ENCODE data around the gene TSPAN9. TPM values are rescaled to one million over a fixed set of nuclear protein-coding genes. Genes with fewer than 3 reads are reported as not detected.

Gene TSPAN9
- total and polyA plus RNA-seq, 2 of the 4 experiments (the other 2 are of a cell fraction) = 17.7 to 39.1 TPM

GRCh38 chr12:3252450-3252891 lies 175.3 kb downstream of the TSPAN9 start:
- H2AK5ac ChIP-seq (ENCODE audit: low read depth, low read length) = no peak overlapping the region
- POLR2A ChIA-PET (ENCODE audit: unreplicated experiment) = no interaction called here
- CTCF ChIA-PET = no interaction called here
- H3K79me1 ChIP-seq (ENCODE audit: low read depth in 1 of 2, low read length in 2 of 2) = no peaks in the 10 kb centered on the region
- H3K4me1 ChIP-seq (ENCODE audit: control insufficient read depth, insufficient read depth, low read length) = peaks cover 5% of the 10 kb centered on the region; the same call in 1 of the 2 replicates
- H3K9ac ChIP-seq (ENCODE audit: low read depth, low read length) = no peak overlapping the region
- BruUV-seq (replicated peaks) = no TSS peak
- intact Hi-C loops (cut with micrococcal nuclease) = no loop called here
- TF ChIP-seq CEBPB (IDR thresholded peaks at IDR 0.05; ENCODE audit: low read depth, low read length) (no peak), MAFK (IDR thresholded peaks at IDR 0.05; ENCODE audit: low read depth, low read length) (no peak), RCOR1 (IDR thresholded peaks at IDR 0.05; ENCODE audit: insufficient replicate concordance, low read length) (no peak), BHLHE40 (IDR thresholded peaks at IDR 0.05; ENCODE audit: low read depth, low read length) (no peak), USF2 (IDR thresholded peaks at IDR 0.05; ENCODE audit: low read depth, low read length) (no peak), RAD21 (IDR thresholded peaks at IDR 0.05; ENCODE audit: low read length) (no peak), MXI1 (IDR thresholded peaks at IDR 0.05; ENCODE audit: borderline replicate concordance, low read depth, low read length) (no peak), CHD1 (IDR thresholded peaks at IDR 0.05; ENCODE audit: low read depth, low read length) (no peak), POLR2A (IDR thresholded peaks at IDR 0.05; ENCODE audit: low read depth, low read length) (no peak)
- TF ChIP-seq, protein P1, sequence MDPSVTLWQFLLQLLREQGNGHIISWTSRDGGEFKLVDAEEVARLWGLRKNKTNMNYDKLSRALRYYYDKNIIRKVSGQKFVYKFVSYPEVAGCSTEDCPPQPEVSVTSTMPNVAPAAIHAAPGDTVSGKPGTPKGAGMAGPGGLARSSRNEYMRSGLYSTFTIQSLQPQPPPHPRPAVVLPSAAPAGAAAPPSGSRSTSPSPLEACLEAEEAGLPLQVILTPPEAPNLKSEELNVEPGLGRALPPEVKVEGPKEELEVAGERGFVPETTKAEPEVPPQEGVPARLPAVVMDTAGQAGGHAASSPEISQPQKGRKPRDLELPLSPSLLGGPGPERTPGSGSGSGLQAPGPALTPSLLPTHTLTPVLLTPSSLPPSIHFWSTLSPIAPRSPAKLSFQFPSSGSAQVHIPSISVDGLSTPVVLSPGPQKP (IDR thresholded peaks at IDR 0.05; ENCODE audit: borderline replicate concordance, low read depth, low read length) = no peak
- no peak overlapping the region for H2BK120ac ChIP-seq (ENCODE audit: low read depth, low read length)
- no peak overlapping the region for H2BK5ac ChIP-seq (ENCODE audit: low read depth, low read length, poor library complexity, severe bottlenecking)
- no peaks in the 10 kb centered on the region; the same call in 1 of the 2 replicates for H3K9me1 ChIP-seq (ENCODE audit: insufficient read depth, low read length)
- H3K27me3 ChIP-seq (ENCODE audit: control insufficient read depth, insufficient read depth, low read length) = no peaks in the 10 kb centered on the region
- ATAC-seq (ENCODE audit: low read depth) (peak; percentile 91), DNase-seq (peak; percentile 74)
- H2BK20ac ChIP-seq (ENCODE audit: low read depth, low read length) = no peak overlapping the region
- H4K91ac ChIP-seq (ENCODE audit: insufficient read depth, low read depth, low read length) = no peak overlapping the region
- H4K5ac ChIP-seq (ENCODE audit: low read depth, low read length) = no peak overlapping the region
- peak overlapping the region; percentile 2 for H2AFZ ChIP-seq (replicated peaks; ENCODE audit: low read length, poor library complexity)
- H2BK15ac ChIP-seq (ENCODE audit: low read depth, low read length) = no peak overlapping the region
- H3K36me3 ChIP-seq (ENCODE audit: control insufficient read depth, insufficient read depth, low read length) = no peaks in the 10 kb centered on the region
- no peak overlapping the region for H3K23ac ChIP-seq (ENCODE audit: low read depth, low read length)
- no peak overlapping the region for H3K4me2 ChIP-seq (ENCODE audit: low read depth, low read length)
- H3K9me3 ChIP-seq (ENCODE audit: control insufficient read depth, insufficient read depth, low read length) = no peaks in the 10 kb centered on the region
- H3K14ac ChIP-seq (replicated peaks; ENCODE audit: low read depth, low read length) = no peak overlapping the region
- H3K27ac ChIP-seq (ENCODE audit: insufficient read depth, low read length) = no peak overlapping the region
- dilution Hi-C loops (cut with HindIII; ENCODE audit: low sequenced_read_pairs, unreplicated experiment) = no loop called here
- no peak overlapping the region for H4K8ac ChIP-seq (ENCODE audit: low read depth in 2 of 2, low read length in 2 of 2)
- in situ Hi-C loops (cut with MboI; ENCODE audit: low sequenced_read_pairs) = no loop called here
- H3K18ac ChIP-seq (ENCODE audit: low read depth, low read length) = no peak overlapping the region
- no peak overlapping the region for H3K56ac ChIP-seq (ENCODE audit: extremely low read depth, insufficient read depth, low read length)
- H3K4me3 ChIP-seq (ENCODE audit: insufficient read depth, low read depth, low read length) = no peak overlapping the region
- no peak overlapping the region for H3K4ac ChIP-seq (ENCODE audit: low read depth, low read length)
- no peak overlapping the region for H2AK9ac ChIP-seq (replicated peaks; ENCODE audit: low read depth, low read length, poor library complexity)
- 43% methylated on average over 3 of the region's 13 CpGs; no CpG with 5 or more reads in 1 of the 2 experiments for WGBS, 2 experiments (ENCODE audit: extremely low coverage in 2 of 2, insufficient read length in 1 of 2)
- peaks cover 9% of the 10 kb centered on the region for H4K20me1 ChIP-seq (ENCODE audit: insufficient read depth, low read length)
